Esophagus squamous epithelium (tissue), 5 donors: Measurements from ENCODE around the gene GALNS. TPM values are rescaled to one million over a fixed set of nuclear protein-coding genes. Genes with fewer than 3 reads are reported as not detected.

Experiments used
- DNase-seq: peaks from one replicate; lab custom pipeline; 2025; lab: John Stamatoyannopoulos, UW
- H3K27ac ChIP-seq, 4 donors: fragments of 200-600 bp; sonication (generic); one replicate each; pipeline ENCODE4 v1.5.1; 2016 to 2019; ENCODE audit warnings: mild to moderate bottlenecking in 1 of 4
- H3K27me3 ChIP-seq, 4 donors: fragments of 200-600 bp; sonication (generic); 1 replicate in 3 of 4; 2 replicates in 1 of 4; pipeline versions ENCODE4 v1.5.1 to v1.6.0; 2017 to 2021; ENCODE audit warnings: antibody characterized with exemption in 1 of 4
- H3K36me3 ChIP-seq, 3 donors: fragments of 200-600 bp; sonication (generic); one replicate each; pipeline ENCODE4 v1.5.1; 2016 to 2019
- H3K4me1 ChIP-seq, 3 donors: fragments of 200-600 bp; sonication (generic); one replicate each; pipeline ENCODE4 v1.5.1; 2017 to 2019
- H3K4me3 ChIP-seq, 4 donors: fragments of 200-600 bp; sonication (generic); 1 replicate in 3 of 4; 2 replicates in 1 of 4; pipeline ENCODE4 v1.5.1; 2016 to 2019; ENCODE audit warnings: mild to moderate bottlenecking in 2 of 4, moderate library complexity in 1 of 4
- H3K9me3 ChIP-seq, 3 donors: fragments of 200-600 bp; sonication (generic); one replicate each; pipeline ENCODE4 v1.5.1; 2016 to 2019
- POLR2A ChIP-seq, 4 donors: fragments of 450-650 bp; IDR thresholded peaks; one replicate each; pipeline ENCODE4 v1.6.1; 2017; ENCODE audit warnings: antibody characterized with exemption in 4 of 4, mild to moderate bottlenecking in 4 of 4, moderate library complexity in 3 of 4
- WGBS, 2 donors: methylation state at CpG; one replicate each; pipeline ENCODE4 v1.1.5; 2018; 5-methylcytosine and 5-hydroxymethylcytosine counted together
- intact Hi-C: fragments of 100-400 bp; cut with DNase I; formaldehyde crosslinking; loops from one replicate; pipeline ENCODE4 v1.15.0; 2022
- total RNA-seq, 4 donors: library from RNA; depleted of rRNA; stranded (reverse); fragments of >200 nt; gene quantifications; one replicate each; pipeline ENCODE4 v1.1.0, GENCODE V29; 2016
- TF ChIP-seq, protein P1 (sequence below), 6 experiments: fragments of 450-650 bp in 4 of 6; fragments of 200-600 bp in 2 of 6; sonication (generic) in 2 of 6; IDR thresholded peaks; one replicate each; pipeline ENCODE4 v1.5.1; 2016 to 2019; ENCODE audit warnings: antibody characterized with exemption in 6 of 6, mild to moderate bottlenecking in 4 of 6, moderate library complexity in 4 of 6
- donor health status: DM: yes; HTN: yes; CAD: no.

GALNS gene
- total RNA-seq, 4 donors from 2014 or later, result 9.5 to 24.2 (median 20.5) TPM

DNA sequence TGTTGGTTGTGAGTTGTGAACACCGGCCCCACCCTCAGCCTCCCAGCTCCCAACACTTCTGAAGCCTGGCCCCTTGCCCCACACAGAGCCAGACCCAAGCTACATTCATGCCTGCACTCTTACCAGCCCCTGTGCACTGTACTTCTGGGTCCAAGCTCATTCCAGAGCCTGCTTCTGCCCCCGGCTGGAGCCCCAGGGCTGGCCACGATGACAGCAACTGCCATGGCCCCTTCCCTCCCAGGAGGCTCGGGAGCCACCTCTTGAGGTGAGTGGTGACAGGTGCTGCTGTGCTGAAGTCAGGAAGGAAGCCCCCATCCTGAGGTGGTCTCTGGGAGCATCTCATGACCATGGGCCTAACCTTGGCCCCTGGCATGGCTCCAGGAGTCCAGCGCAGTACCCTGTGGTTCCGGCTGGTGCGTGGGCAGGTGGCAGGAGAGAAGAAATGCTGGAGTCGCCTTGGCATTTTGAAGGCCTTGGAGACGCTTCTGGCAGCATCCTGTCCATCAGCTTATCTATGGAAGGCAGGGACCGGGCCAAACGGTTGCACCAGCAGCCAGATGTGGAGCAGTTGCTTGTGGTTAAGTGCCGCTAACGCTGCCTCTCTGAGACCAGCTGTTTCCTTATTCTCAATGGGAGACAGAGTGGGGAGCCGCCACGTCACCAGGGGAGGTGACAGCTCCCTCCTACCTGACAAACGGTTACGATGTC is 57.0 kb downstream of the GALNS start:
- no peak for DNase-seq
- no peak for TF ChIP-seq POLR2A (IDR thresholded peaks at IDR 0.05)
- TF ChIP-seq, protein P1, sequence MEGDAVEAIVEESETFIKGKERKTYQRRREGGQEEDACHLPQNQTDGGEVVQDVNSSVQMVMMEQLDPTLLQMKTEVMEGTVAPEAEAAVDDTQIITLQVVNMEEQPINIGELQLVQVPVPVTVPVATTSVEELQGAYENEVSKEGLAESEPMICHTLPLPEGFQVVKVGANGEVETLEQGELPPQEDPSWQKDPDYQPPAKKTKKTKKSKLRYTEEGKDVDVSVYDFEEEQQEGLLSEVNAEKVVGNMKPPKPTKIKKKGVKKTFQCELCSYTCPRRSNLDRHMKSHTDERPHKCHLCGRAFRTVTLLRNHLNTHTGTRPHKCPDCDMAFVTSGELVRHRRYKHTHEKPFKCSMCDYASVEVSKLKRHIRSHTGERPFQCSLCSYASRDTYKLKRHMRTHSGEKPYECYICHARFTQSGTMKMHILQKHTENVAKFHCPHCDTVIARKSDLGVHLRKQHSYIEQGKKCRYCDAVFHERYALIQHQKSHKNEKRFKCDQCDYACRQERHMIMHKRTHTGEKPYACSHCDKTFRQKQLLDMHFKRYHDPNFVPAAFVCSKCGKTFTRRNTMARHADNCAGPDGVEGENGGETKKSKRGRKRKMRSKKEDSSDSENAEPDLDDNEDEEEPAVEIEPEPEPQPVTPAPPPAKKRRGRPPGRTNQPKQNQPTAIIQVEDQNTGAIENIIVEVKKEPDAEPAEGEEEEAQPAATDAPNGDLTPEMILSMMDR (IDR thresholded peaks at IDR 0.05), result no peak
- Histone ChIP-seq H3K36me3 (no peaks in the 10 kb centered on the region), H3K9me3 (no peaks in the 10 kb centered on the region), H3K27ac (no peak overlapping the region), H3K27me3 (peaks cover 0 to 4% (median 0%) of the 10 kb centered on the region in 4 donors), H3K4me3 (no peak overlapping the region), H3K4me1 (peaks cover 10 to 28% (median 12%) of the 10 kb centered on the region in 3 donors)
- intact Hi-C loops, result no loop called here
- 77% methylated on average over 9 to 10 of the region's 17 CpGs for WGBS, 2 donors

DNA sequence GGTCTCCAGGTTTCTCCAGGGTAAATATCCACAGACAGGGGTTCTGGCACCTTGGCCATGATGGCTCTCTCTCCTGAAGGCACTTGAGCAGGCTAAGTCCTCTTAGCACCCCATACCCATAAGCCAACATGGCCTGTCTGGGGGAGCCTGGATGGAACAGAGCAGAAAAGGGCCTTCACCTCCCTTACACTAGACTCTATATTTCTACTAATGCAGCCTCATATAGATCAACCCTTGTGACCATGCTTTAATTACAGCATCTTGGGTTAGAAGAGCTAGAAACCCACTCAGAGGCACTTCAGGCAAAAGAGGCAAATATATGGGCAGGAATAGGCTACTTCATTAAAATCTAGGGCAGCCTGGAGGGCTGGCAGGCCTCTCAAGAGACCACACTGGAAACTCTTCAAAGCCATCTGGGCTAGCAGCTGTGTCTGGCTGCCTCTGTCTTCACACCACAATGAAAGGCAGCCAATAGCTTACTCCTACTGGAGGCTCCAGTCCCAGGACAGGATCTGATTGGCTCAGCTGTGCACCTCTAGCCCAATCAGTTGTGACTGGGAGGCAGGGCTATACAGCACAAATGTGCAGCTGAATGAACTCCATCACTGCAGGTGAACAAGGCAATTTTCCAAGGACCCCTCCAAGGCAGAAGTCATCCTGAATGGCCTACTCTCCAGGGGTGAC is 57.8 kb downstream of the GALNS start:
- H3K27ac ChIP-seq, result no peak overlapping the region
- no peaks in the 10 kb centered on the region for H3K36me3 ChIP-seq

DNA sequence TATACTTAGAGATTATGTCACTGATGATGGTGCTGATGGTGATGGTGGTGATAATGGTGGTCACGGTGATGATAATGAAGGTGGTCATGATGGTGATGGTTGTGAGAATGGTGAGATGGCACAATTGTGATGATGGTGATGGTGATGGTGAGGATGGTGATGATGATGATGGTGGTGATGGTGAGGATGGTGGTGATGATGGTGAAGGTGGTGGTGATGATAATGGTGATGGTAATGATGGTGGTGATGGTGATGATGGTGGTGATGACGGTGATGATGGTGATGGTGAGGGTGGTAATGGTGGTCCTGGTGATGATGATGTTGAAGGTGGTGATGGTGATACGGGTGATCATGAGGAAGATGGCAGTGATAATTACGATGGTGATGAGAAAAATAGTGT is 58.7 kb downstream of the GALNS start:
- no peak for DNase-seq
- Histone ChIP-seq H3K9me3 (no peaks in the 10 kb centered on the region), H3K36me3 (no peaks in the 10 kb centered on the region), H3K4me1 (peaks cover 0 to 21% (median 3%) of the 10 kb centered on the region in 3 donors), H3K27ac (no peak overlapping the region), H3K4me3 (no peak overlapping the region), H3K27me3 (peaks cover 0 to 21% (median 2%) of the 10 kb centered on the region in 4 donors)
- intact Hi-C loops, result no loop called here
- 79 to 88% methylated on average over 4 of the region's 4 CpGs for WGBS, 2 donors
- TF ChIP-seq POLR2A (IDR thresholded peaks at IDR 0.05), result no peak
- TF ChIP-seq, protein P1 (IDR thresholded peaks at IDR 0.05), result no peak

More for the DNA sequence above, 57.8 kb downstream of the GALNS start:
- Histone ChIP-seq H3K9me3 (no peaks in the 10 kb centered on the region), H3K4me3 (no peak overlapping the region), H3K27me3 (peaks cover 0 to 13% (median under 1%) of the 10 kb centered on the region in 4 donors), H3K4me1 (peaks cover 2 to 20% (median 4%) of the 10 kb centered on the region in 3 donors)
- TF ChIP-seq, protein P1 (IDR thresholded peaks at IDR 0.05), result no peak
- no peak for TF ChIP-seq POLR2A (IDR thresholded peaks at IDR 0.05)
- intact Hi-C loops, result no loop called here
- no peak for DNase-seq

DNA sequence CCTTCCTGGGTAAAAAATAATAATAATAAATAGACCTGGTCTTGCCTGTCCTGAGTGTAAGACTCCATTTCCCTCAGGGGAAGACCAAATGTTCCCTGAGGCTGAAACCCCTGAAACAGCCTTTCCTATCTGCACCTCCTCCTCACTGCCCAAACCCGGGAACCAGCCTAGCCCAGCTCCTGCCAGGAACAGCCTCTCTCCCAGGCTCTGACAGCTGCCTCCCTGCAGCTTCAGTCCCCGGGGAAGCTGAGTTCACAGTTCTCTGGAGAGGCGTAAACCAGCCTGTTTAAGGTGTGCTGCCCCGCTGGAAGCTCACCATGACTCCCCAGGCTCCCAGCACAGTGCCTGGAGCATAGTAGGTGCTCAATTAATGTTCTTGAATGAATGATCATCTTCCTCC is 60.5 kb downstream of the GALNS start:
- H3K4me3 ChIP-seq, result no peak overlapping the region
- peaks cover 0 to 22% (median 0%) of the 10 kb centered on the region in 3 donors for H3K4me1 ChIP-seq
- intact Hi-C loops, result no loop called here
- H3K9me3 ChIP-seq, result no peaks in the 10 kb centered on the region
- no peak overlapping the region for H3K27ac ChIP-seq
- DNase-seq, result no peak
- H3K36me3 ChIP-seq, result no peaks in the 10 kb centered on the region
- peaks cover 0 to 39% (median 2%) of the 10 kb centered on the region in 4 donors for H3K27me3 ChIP-seq
- no peak for TF ChIP-seq POLR2A (IDR thresholded peaks at IDR 0.05)
- TF ChIP-seq, protein P1 (IDR thresholded peaks at IDR 0.05), result no peak
- 71% methylated on average over 2 of the region's 4 CpGs; no CpG with 5 or more reads in 1 of the 2 donors for WGBS, 2 donors
